Liver (tissue), 9 donors: Measurements from ENCODE around the gene CR1. TPM values are rescaled to one million over a fixed set of nuclear protein-coding genes. Genes with fewer than 3 reads are reported as not detected.

ENCODE experiments used
- DNase-seq: peaks from one replicate; pipeline ENCODE4 v3.0.0-alpha.2; 2017; ENCODE audit warnings: low spot score
- H3K27ac ChIP-seq, 2 donors: one replicate each; pipeline ENCODE4 v1.7.0; 2013; ENCODE audit warnings: inconsistent platforms in 2 of 2, low read length in 2 of 2, control low read depth in 1 of 2, low read depth in 1 of 2, mild to moderate bottlenecking in 1 of 2
- H3K27me3 ChIP-seq, 4 donors: one replicate each; pipeline versions ENCODE4 v1.6.1 to v1.7.0; 2013; ENCODE audit warnings: low read length in 3 of 4, inconsistent platforms in 1 of 4, mild to moderate bottlenecking in 1 of 4, moderate library complexity in 1 of 4; ENCODE audit not compliant: control insufficient read depth in 4 of 4, insufficient read depth in 4 of 4
- H3K36me3 ChIP-seq, 4 donors: one replicate each; pipeline versions ENCODE4 v1.6.1 to v1.7.0; 2013; ENCODE audit warnings: low read length in 3 of 4, mild to moderate bottlenecking in 3 of 4, low read depth in 1 of 4, moderate library complexity in 1 of 4; ENCODE audit not compliant: control insufficient read depth in 4 of 4, insufficient read depth in 3 of 4
- H3K4me1 ChIP-seq, 4 donors: one replicate each; pipeline versions ENCODE4 v1.6.1 to v1.7.0; 2013; ENCODE audit warnings: low read length in 3 of 4, mild to moderate bottlenecking in 3 of 4, moderate library complexity in 1 of 4; ENCODE audit not compliant: control insufficient read depth in 4 of 4, insufficient read depth in 4 of 4
- H3K4me3 ChIP-seq, 3 donors: one replicate each; pipeline versions ENCODE4 v1.6.1 to v1.7.0; 2013; ENCODE audit warnings: low read length in 3 of 3, control low read depth in 1 of 3, low read depth in 1 of 3, mild to moderate bottlenecking in 1 of 3
- H3K9ac ChIP-seq, 2 donors: one replicate each; pipeline ENCODE4 v1.7.0; 2013; ENCODE audit warnings: low read length in 2 of 2, mild to moderate bottlenecking in 2 of 2, moderate library complexity in 2 of 2, control low read depth in 1 of 2, low read depth in 1 of 2
- H3K9me3 ChIP-seq, 4 donors: one replicate each; pipeline versions ENCODE4 v1.6.1 to v1.7.0; 2013; ENCODE audit warnings: low read length in 3 of 4; ENCODE audit not compliant: control insufficient read depth in 4 of 4
- CTCF ChIP-seq: fragments of 150-350 bp; IDR thresholded peaks from 2 replicates; pipeline ENCODE4 v1.5.1; 2017; ENCODE audit warnings: improper control_type of control experiment, low read depth, low read length; ENCODE audit not compliant: missing input control
- EGR1 ChIP-seq, 2 donors: IDR thresholded peaks; 2 replicates each; pipeline ENCODE4 v1.6.1; 2016 to 2018; ENCODE audit warnings: antibody characterized with exemption in 2 of 2, low read depth in 2 of 2
- FOXA1 ChIP-seq: IDR thresholded peaks from 2 replicates; pipeline ENCODE4 v1.6.1; 2016; ENCODE audit warnings: antibody characterized with exemption
- FOXA2 ChIP-seq: IDR thresholded peaks from 2 replicates; pipeline ENCODE4 v1.6.1; 2016; ENCODE audit warnings: antibody characterized with exemption
- GABPA ChIP-seq, 2 donors: IDR thresholded peaks in 1 of 2; conservative IDR thresholded peaks in 1 of 2; 2 replicates each; pipeline ENCODE4 v1.6.1; 2016; ENCODE audit warnings: antibody characterized with exemption in 2 of 2, mild to moderate bottlenecking in 1 of 2, moderate library complexity in 1 of 2
- HNF4A ChIP-seq, 2 donors: conservative IDR thresholded peaks; 2 replicates each; pipeline ENCODE4 v1.6.1; 2016; ENCODE audit warnings: antibody characterized with exemption in 2 of 2, mild to moderate bottlenecking in 2 of 2
- HNF4G ChIP-seq: IDR thresholded peaks from 2 replicates; pipeline ENCODE4 v1.6.1; 2016; ENCODE audit warnings: antibody characterized with exemption
- JUND ChIP-seq, 2 donors: IDR thresholded peaks; 2 replicates each; pipeline ENCODE4 v1.6.1; 2016; ENCODE audit warnings: antibody characterized with exemption in 2 of 2
- MAX ChIP-seq: IDR thresholded peaks from 2 replicates; pipeline ENCODE4 v1.6.1; 2016; ENCODE audit warnings: antibody characterized with exemption
- NR2F2 ChIP-seq: IDR thresholded peaks from 2 replicates; pipeline ENCODE4 v1.6.1; 2016; ENCODE audit warnings: antibody characterized with exemption
- RAD21 ChIP-seq, 2 donors: IDR thresholded peaks; 2 replicates each; pipeline ENCODE4 v1.6.1; 2016; ENCODE audit warnings: antibody characterized with exemption in 2 of 2, mild to moderate bottlenecking in 2 of 2
- RXRA ChIP-seq, 2 donors: IDR thresholded peaks; 2 replicates each; pipeline ENCODE4 v1.6.1; 2017 to 2018; ENCODE audit warnings: antibody characterized with exemption in 2 of 2, mild to moderate bottlenecking in 1 of 2
- SP1 ChIP-seq: IDR thresholded peaks from 2 replicates; pipeline ENCODE4 v1.6.1; 2018; ENCODE audit warnings: antibody characterized with exemption, mild to moderate bottlenecking
- TAF1 ChIP-seq: conservative IDR thresholded peaks from 2 replicates; pipeline ENCODE4 v1.6.1; 2016; ENCODE audit warnings: antibody characterized with exemption, mild to moderate bottlenecking
- YY1 ChIP-seq: IDR thresholded peaks from 2 replicates; pipeline ENCODE4 v1.6.1; 2016; ENCODE audit warnings: antibody characterized with exemption, mild to moderate bottlenecking
- WGBS: extraction: QIAGEN DNeasy Blood & Tissue Kit; methylation state at CpG from one replicate; pipeline ENCODE4 v1.1.7; 2013; 5-methylcytosine and 5-hydroxymethylcytosine counted together
- polyA plus RNA-seq, 2 donors: library from polyadenylated mRNA; stranded (reverse) in 1 of 2; unstranded in 1 of 2; fragments of 200-250 nt in 1 of 2; fragments of >200 nt in 1 of 2; fragmentation: Nextera tagmentation in 1 of 2; extraction: Ambion mirVana in 1 of 2; gene quantifications; one replicate each; pipeline versions ENCODE4 v1.2.1 to v1.2.3, GENCODE V29; 2013 to 2015
- total RNA-seq, 2 donors: library from RNA; depleted of rRNA; stranded (reverse); fragments of >200 nt; gene quantifications; one replicate each; pipeline ENCODE4 v1.2.3, GENCODE V29; 2014
- TF ChIP-seq, protein P1 (sequence below): IDR thresholded peaks from 2 replicates; pipeline ENCODE4 v1.6.1; 2016; ENCODE audit warnings: antibody characterized with exemption
- TF ChIP-seq, protein P2 (sequence below): IDR thresholded peaks from 2 replicates; pipeline ENCODE4 v1.6.1; 2016; ENCODE audit warnings: antibody characterized with exemption, mild to moderate bottlenecking
- donor health status: healthy.
- donor health status: healthy.
- donor health status: healthy.
- donor health status: healthy.
- donor health status: healthy.

Gene CR1
- total and polyA plus RNA-seq, 4 donors, result 0.78 to 16.7 (median 7.4) TPM

DNA sequence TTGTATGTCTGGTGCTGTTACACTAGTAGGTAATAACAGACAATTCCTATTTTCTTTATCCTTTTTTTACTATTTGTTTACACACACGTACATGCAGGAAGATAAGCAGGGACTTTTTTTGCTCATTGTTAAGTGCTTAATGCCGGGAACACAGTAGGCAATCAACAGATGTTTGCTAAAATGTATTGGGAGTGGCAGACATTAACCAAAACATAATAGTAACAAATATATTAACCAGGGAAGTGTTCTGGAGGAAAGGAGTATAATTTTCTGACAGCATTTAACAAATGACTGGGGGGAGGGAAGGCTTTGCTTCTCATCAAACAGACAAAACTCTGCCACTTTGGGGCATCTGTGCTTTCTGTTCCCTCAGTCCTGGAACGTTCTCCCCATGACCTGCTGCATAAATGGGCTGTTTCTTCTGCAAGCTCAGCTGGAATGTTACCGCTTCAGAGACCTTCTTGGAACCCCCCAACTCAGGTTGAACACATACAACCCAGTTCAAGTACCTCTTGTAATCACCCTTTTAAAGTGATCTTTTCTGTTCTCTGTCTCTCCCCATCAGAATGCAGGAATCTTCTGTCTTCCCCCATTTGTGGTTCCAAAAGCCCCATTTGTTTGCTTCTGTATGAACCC lies 151.1 kb downstream of the CR1 start:
- 56% methylated on average over 4 of the region's 4 CpGs for WGBS
- Histone ChIP-seq H3K9ac (no peak overlapping the region), H3K9me3 (no peaks in the 10 kb centered on the region), H3K27me3 (no peaks in the 10 kb centered on the region), H3K36me3 (no peaks in the 10 kb centered on the region), H3K4me3 (no peak overlapping the region), H3K4me1 (peaks cover 2 to 14% (median 5%) of the 10 kb centered on the region in 4 donors), H3K27ac (no peak overlapping the region)
- no peak for DNase-seq
- no peak for TF ChIP-seq CTCF
- TF ChIP-seq FOXA2, result no peak
- TF ChIP-seq JUND (IDR thresholded peaks at IDR 0.05), result no peak
- no peak for TF ChIP-seq YY1
- no peak for TF ChIP-seq EGR1 (IDR thresholded peaks at IDR 0.05; ENCODE audit: low read depth in 2 of 2)

DNA sequence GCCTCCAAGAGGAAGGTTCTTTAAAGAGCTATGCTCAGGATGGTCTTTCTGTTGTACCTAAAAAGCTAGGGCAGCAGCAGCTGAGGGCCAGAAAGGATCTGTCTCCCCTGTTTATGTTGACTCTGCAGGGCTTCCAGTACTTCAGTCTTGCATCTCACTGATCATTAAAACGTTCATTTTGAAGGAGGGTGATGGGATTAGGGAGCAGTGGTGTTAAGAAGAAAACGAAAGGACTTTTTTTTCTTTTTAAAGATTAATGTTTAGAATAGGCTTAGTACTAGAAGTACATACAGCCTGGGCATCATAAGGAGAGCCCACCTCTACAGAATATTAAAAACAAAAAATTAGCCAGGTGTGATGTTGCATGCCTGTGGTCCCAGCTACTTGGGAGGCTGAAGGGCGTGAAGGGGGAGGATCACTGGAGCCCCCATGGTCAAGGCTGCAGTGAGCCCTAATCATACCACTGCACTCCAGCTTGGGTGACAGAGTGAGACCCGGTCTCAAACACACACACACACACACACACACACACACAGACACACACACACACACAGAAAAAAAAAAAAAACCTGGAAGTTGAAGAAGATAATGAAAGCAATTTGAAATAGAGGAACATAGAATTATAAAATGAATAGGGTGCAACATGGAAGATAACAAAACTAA lies 151.8 kb downstream of the CR1 start:
- 56% methylated on average over 4 of the region's 4 CpGs for WGBS
- TF ChIP-seq RXRA (IDR thresholded peaks at IDR 0.05), result no peak
- TF ChIP-seq, protein P1, sequence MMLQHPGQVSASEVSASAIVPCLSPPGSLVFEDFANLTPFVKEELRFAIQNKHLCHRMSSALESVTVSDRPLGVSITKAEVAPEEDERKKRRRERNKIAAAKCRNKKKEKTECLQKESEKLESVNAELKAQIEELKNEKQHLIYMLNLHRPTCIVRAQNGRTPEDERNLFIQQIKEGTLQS, result no peak
- no peak for TF ChIP-seq MAX
- no peak for TF ChIP-seq GABPA (IDR thresholded peaks at IDR 0.05 in 1 of 2, conservative IDR thresholded peaks at IDR 0.05 in 1 of 2)
- no peak for TF ChIP-seq HNF4A (conservative IDR thresholded peaks at IDR 0.05)
- no peak for TF ChIP-seq RAD21 (IDR thresholded peaks at IDR 0.05)
- H3K4me1 ChIP-seq, result peaks cover 2 to 14% (median 5%) of the 10 kb centered on the region in 4 donors
- no peaks in the 10 kb centered on the region for H3K9me3 ChIP-seq
- no peak overlapping the region for H3K27ac ChIP-seq
- DNase-seq, result no peak
- no peak overlapping the region for H3K9ac ChIP-seq
- H3K4me3 ChIP-seq, result no peak overlapping the region
- H3K36me3 ChIP-seq, result no peaks in the 10 kb centered on the region
- no peaks in the 10 kb centered on the region for H3K27me3 ChIP-seq

- H3K9ac ChIP-seq, result no peak overlapping the region
- H3K4me1 ChIP-seq, result peaks cover 2 to 14% (median 5%) of the 10 kb centered on the region in 4 donors
- no peak overlapping the region for H3K27ac ChIP-seq
- 40% methylated on average over 5 of the region's 5 CpGs for WGBS
- H3K27me3 ChIP-seq, result no peaks in the 10 kb centered on the region
- no peak for DNase-seq
- no peaks in the 10 kb centered on the region for H3K9me3 ChIP-seq
- no peak overlapping the region for H3K4me3 ChIP-seq
- no peaks in the 10 kb centered on the region for H3K36me3 ChIP-seq
- no peak for TF ChIP-seq FOXA1
- no peak for TF ChIP-seq TAF1
- TF ChIP-seq HNF4G, result no peak
- no peak for TF ChIP-seq SP1
- TF ChIP-seq JUND (IDR thresholded peaks at IDR 0.05), result no peak
- TF ChIP-seq CTCF, result no peak
- TF ChIP-seq, protein P2, sequence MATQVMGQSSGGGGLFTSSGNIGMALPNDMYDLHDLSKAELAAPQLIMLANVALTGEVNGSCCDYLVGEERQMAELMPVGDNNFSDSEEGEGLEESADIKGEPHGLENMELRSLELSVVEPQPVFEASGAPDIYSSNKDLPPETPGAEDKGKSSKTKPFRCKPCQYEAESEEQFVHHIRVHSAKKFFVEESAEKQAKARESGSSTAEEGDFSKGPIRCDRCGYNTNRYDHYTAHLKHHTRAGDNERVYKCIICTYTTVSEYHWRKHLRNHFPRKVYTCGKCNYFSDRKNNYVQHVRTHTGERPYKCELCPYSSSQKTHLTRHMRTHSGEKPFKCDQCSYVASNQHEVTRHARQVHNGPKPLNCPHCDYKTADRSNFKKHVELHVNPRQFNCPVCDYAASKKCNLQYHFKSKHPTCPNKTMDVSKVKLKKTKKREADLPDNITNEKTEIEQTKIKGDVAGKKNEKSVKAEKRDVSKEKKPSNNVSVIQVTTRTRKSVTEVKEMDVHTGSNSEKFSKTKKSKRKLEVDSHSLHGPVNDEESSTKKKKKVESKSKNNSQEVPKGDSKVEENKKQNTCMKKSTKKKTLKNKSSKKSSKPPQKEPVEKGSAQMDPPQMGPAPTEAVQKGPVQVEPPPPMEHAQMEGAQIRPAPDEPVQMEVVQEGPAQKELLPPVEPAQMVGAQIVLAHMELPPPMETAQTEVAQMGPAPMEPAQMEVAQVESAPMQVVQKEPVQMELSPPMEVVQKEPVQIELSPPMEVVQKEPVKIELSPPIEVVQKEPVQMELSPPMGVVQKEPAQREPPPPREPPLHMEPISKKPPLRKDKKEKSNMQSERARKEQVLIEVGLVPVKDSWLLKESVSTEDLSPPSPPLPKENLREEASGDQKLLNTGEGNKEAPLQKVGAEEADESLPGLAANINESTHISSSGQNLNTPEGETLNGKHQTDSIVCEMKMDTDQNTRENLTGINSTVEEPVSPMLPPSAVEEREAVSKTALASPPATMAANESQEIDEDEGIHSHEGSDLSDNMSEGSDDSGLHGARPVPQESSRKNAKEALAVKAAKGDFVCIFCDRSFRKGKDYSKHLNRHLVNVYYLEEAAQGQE, result no peak
- no peak for TF ChIP-seq RXRA (IDR thresholded peaks at IDR 0.05)
- TF ChIP-seq NR2F2, result no peak
- TF ChIP-seq YY1, result no peak
- TF ChIP-seq, protein P1, result no peak
These were observed 152.6 kb downstream of the CR1 start for GRCh38 chr1:207648334-207649209.
